GM23338 (cell line): ENCODE results near the gene ENTPD3. TPM values are rescaled to one million over a fixed set of nuclear protein-coding genes. Genes with fewer than 3 reads are reported as not detected.

Experiments used
- ATAC-seq: fragments of 200-7000 bp; cut with Tn5 transposase; 3 replicates; pipeline ENCODE4 v1.9.1; 2020
- DNase-seq: peaks from one replicate; pipeline ENCODE4 v3.0.0-alpha.2; 2015; ENCODE audit warnings: low spot score
- H2AFZ ChIP-seq: fragments of 200-600 bp; sonication (generic); 2 replicates; pipeline ENCODE4 v1.8.0; 2016; ENCODE audit warnings: antibody characterized with exemption, mild to moderate bottlenecking, moderate library complexity
- H3F3A ChIP-seq: fragments of 200-600 bp; sonication (generic); replicated peaks from 2 replicates; pipeline ENCODE4 v1.8.0; 2017; ENCODE audit warnings: antibody characterized with exemption, mixed run types, low read depth
- H3K27ac ChIP-seq: fragments of 200-600 bp; sonication (generic); 2 replicates; pipeline ENCODE4 v1.6.1; 2016; ENCODE audit warnings: low read depth
- H3K27me3 ChIP-seq: fragments of 200-600 bp; sonication (generic); 2 replicates; pipeline ENCODE4 v1.8.0; 2016; ENCODE audit warnings: mild to moderate bottlenecking, mixed run types, moderate library complexity; ENCODE audit not compliant: insufficient read depth
- H3K36me3 ChIP-seq: fragments of 200-600 bp; sonication (generic); 2 replicates; pipeline ENCODE4 v1.8.0; 2016; ENCODE audit warnings: mild to moderate bottlenecking; ENCODE audit not compliant: insufficient read depth
- H3K4me1 ChIP-seq: fragments of 200-600 bp; sonication (generic); 2 replicates; pipeline ENCODE4 v1.8.0; 2016; ENCODE audit warnings: mild to moderate bottlenecking, moderate library complexity; ENCODE audit not compliant: insufficient read depth
- H3K4me2 ChIP-seq: fragments of 200-600 bp; sonication (generic); 2 replicates; pipeline ENCODE4 v1.7.1; 2017; ENCODE audit warnings: mixed run types
- H3K4me3 ChIP-seq: fragments of 200-600 bp; sonication (generic); 2 replicates; pipeline ENCODE4 v1.6.1; 2016; ENCODE audit warnings: mixed run types
- H3K79me2 ChIP-seq: fragments of 200-600 bp; sonication (generic); replicated peaks from 2 replicates; pipeline ENCODE4 v1.8.0; 2017; ENCODE audit warnings: mild to moderate bottlenecking; ENCODE audit not compliant: insufficient read depth
- H3K9me2 ChIP-seq: fragments of 200-600 bp; sonication (generic); 2 replicates; pipeline ENCODE4 v1.8.0; 2017; ENCODE audit not compliant: insufficient read depth
- H4K20me1 ChIP-seq: fragments of 200-600 bp; sonication (generic); replicated peaks from 2 replicates; pipeline ENCODE4 v1.8.0; 2017; ENCODE audit warnings: mild to moderate bottlenecking; ENCODE audit not compliant: insufficient read depth
- H3K27ac Mint-ChIP-seq: 2 replicates; pipeline ENCODE4 v1.8.0; 2020; ENCODE audit warnings: inconsistent platforms, mild to moderate bottlenecking, moderate library complexity, mixed read lengths
- H3K27me3 Mint-ChIP-seq: 3 replicates; pipeline ENCODE4 v1.8.0; 2022; ENCODE audit warnings: low read depth, mild to moderate bottlenecking, moderate library complexity, mixed read lengths, inconsistent platforms; ENCODE audit not compliant: insufficient read depth, poor library complexity
- H3K36me3 Mint-ChIP-seq: 3 replicates; pipeline ENCODE4 v1.8.0; 2021; ENCODE audit warnings: low read depth, mild to moderate bottlenecking, inconsistent platforms, moderate library complexity, mixed read lengths
- H3K4me1 Mint-ChIP-seq: 3 replicates; pipeline ENCODE4 v1.8.0; 2020; ENCODE audit warnings: mild to moderate bottlenecking, inconsistent platforms, mixed read lengths
- H3K4me3 Mint-ChIP-seq: 3 replicates; pipeline ENCODE4 v1.8.0; 2021; ENCODE audit warnings: moderate library complexity, mild to moderate bottlenecking, inconsistent platforms, mixed read lengths
- H3K9me3 Mint-ChIP-seq: 3 replicates; pipeline ENCODE4 v1.8.0; 2020; ENCODE audit warnings: moderate library complexity, mild to moderate bottlenecking, inconsistent platforms, mixed read lengths
- CREB1 ChIP-seq: fragments of 250-450 bp; sonication (Bioruptor Pico); IDR thresholded peaks from 2 replicates; pipeline ENCODE4 v1.5.0; 2020; ENCODE audit warnings: low read depth, mild to moderate bottlenecking, moderate library complexity
- CTCF ChIP-seq, 2 experiments: fragments of 200-600 bp in 1 of 2; sonication (generic) in 1 of 2; conservative IDR thresholded peaks; 2 replicates each; pipeline versions ENCODE4 v1.5.1 to v1.6.1; 2016 to 2017; ENCODE audit warnings: antibody characterized with exemption in 2 of 2, low read depth in 2 of 2, mild to moderate bottlenecking in 2 of 2, moderate library complexity in 1 of 2
- ETS1 ChIP-seq: IDR thresholded peaks from 2 replicates; pipeline ENCODE4 v1.6.1; 2016; ENCODE audit warnings: antibody characterized with exemption
- EZH2 ChIP-seq: fragments of 200-600 bp; sonication (generic); IDR thresholded peaks from one replicate; pipeline ENCODE4 v1.8.0; 2017; ENCODE audit warnings: antibody characterized with exemption, mild to moderate bottlenecking, low read depth; ENCODE audit not compliant: unreplicated experiment
- EZH2phosphoT487 ChIP-seq: fragments of 200-600 bp; sonication (generic); IDR thresholded peaks from one replicate; pipeline ENCODE4 v1.8.1; 2018; ENCODE audit warnings: antibody characterized with exemption; ENCODE audit not compliant: unreplicated experiment
- JUNB ChIP-seq: IDR thresholded peaks from one replicate; pipeline ENCODE4 v1.6.1; 2016; ENCODE audit warnings: antibody characterized with exemption; ENCODE audit not compliant: unreplicated experiment
- NANOG ChIP-seq: IDR thresholded peaks from 2 replicates; pipeline ENCODE4 v1.6.1; 2016; ENCODE audit warnings: antibody characterized with exemption, borderline replicate concordance
- POLR2AphosphoS5 ChIP-seq: IDR thresholded peaks from 2 replicates; pipeline ENCODE4 v1.6.1; 2016; ENCODE audit warnings: antibody characterized with exemption, low read depth
- REST ChIP-seq: IDR thresholded peaks from one replicate; pipeline ENCODE4 v1.6.1; 2018; ENCODE audit warnings: antibody characterized with exemption; ENCODE audit not compliant: unreplicated experiment
- STAT1 ChIP-seq: IDR thresholded peaks from one replicate; pipeline ENCODE4 v1.6.1; 2016; ENCODE audit warnings: antibody characterized with exemption; ENCODE audit not compliant: unreplicated experiment
- ZNF114 ChIP-seq: fragments of 250-450 bp; sonication (Bioruptor Pico); IDR thresholded peaks from 2 replicates; pipeline ENCODE4 v1.5.0; 2020; ENCODE audit warnings: mild to moderate bottlenecking, moderate library complexity
- ZNF331 ChIP-seq: fragments of 250-450 bp; sonication (Bioruptor Pico); IDR thresholded peaks from 2 replicates; pipeline ENCODE4 v1.5.0; 2020; ENCODE audit warnings: low read depth, mild to moderate bottlenecking, moderate library complexity
- ZNF462 ChIP-seq: fragments of 250-450 bp; sonication (Bioruptor Pico); IDR thresholded peaks from 2 replicates; pipeline ENCODE4 v1.5.0; 2020; ENCODE audit warnings: mild to moderate bottlenecking, moderate library complexity
- polyA plus RNA-seq: library from polyadenylated mRNA; unstranded; fragments of >200 nt; fragmentation: Nextera tagmentation; extraction: Ambion mirVana; gene quantifications from 2 replicates; pipeline ENCODE4 v1.2.1, GENCODE V29; 2016
- total RNA-seq: library from RNA; depleted of rRNA; stranded (reverse); fragments of >200 nt; shearing (Covaris generic); gene quantifications from 2 replicates; pipeline ENCODE4 v1.2.3, GENCODE V29; 2014

The ENTPD3 gene
- total and polyA plus RNA-seq, 2 experiments from 2014 or later, result 0.32 to 0.63 TPM

- Histone ChIP-seq H3K4me2 (no peak overlapping the region), H4K20me1 (no peaks in the 10 kb centered on the region), H3F3A (no peaks in the 10 kb centered on the region), H3K27me3 (no peaks in the 10 kb centered on the region), H3K36me3 (no peaks in the 10 kb centered on the region), H3K79me2 (no peaks in the 10 kb centered on the region), H3K4me3 (no peak overlapping the region), H3K9me2 (no peaks in the 10 kb centered on the region), H3K27ac (no peak overlapping the region), H3K4me1 (no peaks in the 10 kb centered on the region), H2AFZ (no peak overlapping the region)
- Mint-ChIP-seq H3K27me3 (peaks cover 5% of the 10 kb centered on the region), H3K36me3 (no peaks in the 10 kb centered on the region; the same call in 2 of the 3 replicates), H3K27ac (no peak overlapping the region), H3K4me3 (no peak overlapping the region), H3K4me1 (no peaks in the 10 kb centered on the region), H3K9me3 (no peaks in the 10 kb centered on the region)
- TF ChIP-seq POLR2AphosphoS5 (no peak), ZNF331 (CRISPR knock-in tag) (no peak), STAT1 (no peak), ZNF462 (CRISPR knock-in tag) (no peak), EZH2 (no peak), NANOG (no peak), REST (no peak), CTCF (conservative IDR thresholded peaks at IDR 0.05; ENCODE audit: low read depth in 2 of 2) (no peak), ZNF114 (no peak), JUNB (no peak), EZH2phosphoT487 (no peak), ETS1 (no peak), CREB1 (CRISPR knock-in tag) (no peak)
- ATAC-seq (no peak), DNase-seq (no peak)
Measured at GRCh38 chr3:40397912-40398311, 10.9 kb downstream of the ENTPD3 start.
